Measurements from ENCODE around the gene EPB41L4A.

The EPB41L4A gene

GRCh38 chr5:112270299-112271293 is 148.5 kb downstream of the EPB41L4A start:
- no peaks in the 10 kb centered on the region for H3K9me3 ChIP-seq (ENCODE audit: control insufficient read depth, insufficient read depth, low read depth, low read length)
- no peak overlapping the region for H3K4me3 ChIP-seq (ENCODE audit: low read depth, low read length)
- H3K27ac ChIP-seq (ENCODE audit: extremely low read depth, low read depth, low read length), result no peak overlapping the region
- ChIA-PET POLR2A (no interaction called here), CTCF (interaction anchor here (0.7 kb wide), 1 partner anchor 672 kb away, joined by 3 read pairs; no protein-coding TSS in a partner anchor)
- no peaks in the 10 kb centered on the region for H3K36me3 ChIP-seq (ENCODE audit: control insufficient read depth in 2 of 2, insufficient read depth in 1 of 2, low read length in 2 of 2)
- TF ChIP-seq ZNF658 (tag by site-specific recombination; IDR thresholded peaks at IDR 0.05) (no peak), ZNF513 (tag by site-specific recombination; IDR thresholded peaks at IDR 0.05) (no peak), ZNF629 (tag by site-specific recombination; IDR thresholded peaks at IDR 0.05) (no peak), ZNF391 (tag by site-specific recombination; IDR thresholded peaks at IDR 0.05; ENCODE audit: borderline replicate concordance, low read depth) (no peak), WT1 (tag by site-specific recombination; IDR thresholded peaks at IDR 0.05) (no peak), ZNF341 (tag by site-specific recombination; IDR thresholded peaks at IDR 0.05; ENCODE audit: low read depth) (no peak), GLI4 (tag by site-specific recombination; IDR thresholded peaks at IDR 0.05) (no peak), ZNF2 (tag by site-specific recombination; IDR thresholded peaks at IDR 0.05) (no peak), GFI1B (tag by site-specific recombination; IDR thresholded peaks at IDR 0.05) (no peak), ZSCAN18 (tag by site-specific recombination; IDR thresholded peaks at IDR 0.05) (no peak), ZNF777 (tag by site-specific recombination; IDR thresholded peaks at IDR 0.05; ENCODE audit: borderline replicate concordance) (no peak), ZNF521 (tag by site-specific recombination; IDR thresholded peaks at IDR 0.05) (no peak), ZNF549 (tag by site-specific recombination; IDR thresholded peaks at IDR 0.05) (no peak)
- TF ChIP-seq, protein P1, sequence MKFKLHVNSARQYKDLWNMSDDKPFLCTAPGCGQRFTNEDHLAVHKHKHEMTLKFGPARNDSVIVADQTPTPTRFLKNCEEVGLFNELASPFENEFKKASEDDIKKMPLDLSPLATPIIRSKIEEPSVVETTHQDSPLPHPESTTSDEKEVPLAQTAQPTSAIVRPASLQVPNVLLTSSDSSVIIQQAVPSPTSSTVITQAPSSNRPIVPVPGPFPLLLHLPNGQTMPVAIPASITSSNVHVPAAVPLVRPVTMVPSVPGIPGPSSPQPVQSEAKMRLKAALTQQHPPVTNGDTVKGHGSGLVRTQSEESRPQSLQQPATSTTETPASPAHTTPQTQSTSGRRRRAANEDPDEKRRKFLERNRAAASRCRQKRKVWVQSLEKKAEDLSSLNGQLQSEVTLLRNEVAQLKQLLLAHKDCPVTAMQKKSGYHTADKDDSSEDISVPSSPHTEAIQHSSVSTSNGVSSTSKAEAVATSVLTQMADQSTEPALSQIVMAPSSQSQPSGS (tag by site-specific recombination; IDR thresholded peaks at IDR 0.05; ENCODE audit: low read depth), result no peak
- TF ChIP-seq, protein P2, sequence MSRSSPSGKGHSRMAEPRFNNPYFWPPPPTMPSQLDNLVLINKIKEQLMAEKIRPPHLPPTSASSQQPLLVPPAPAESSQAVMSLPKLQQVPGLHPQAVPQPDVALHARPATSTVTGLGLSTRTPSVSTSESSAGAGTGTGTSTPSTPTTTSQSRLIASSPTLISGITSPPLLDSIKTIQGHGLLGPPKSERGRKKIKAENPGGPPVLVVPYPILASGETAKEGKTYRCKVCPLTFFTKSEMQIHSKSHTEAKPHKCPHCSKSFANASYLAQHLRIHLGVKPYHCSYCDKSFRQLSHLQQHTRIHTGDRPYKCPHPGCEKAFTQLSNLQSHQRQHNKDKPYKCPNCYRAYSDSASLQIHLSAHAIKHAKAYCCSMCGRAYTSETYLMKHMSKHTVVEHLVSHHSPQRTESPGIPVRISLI (tag by site-specific recombination; IDR thresholded peaks at IDR 0.05), result no peak
- no peaks in the 10 kb centered on the region; the same call in 1 of the 2 replicates for H3K4me1 ChIP-seq (ENCODE audit: control insufficient read depth, insufficient read depth, low read length)

GRCh38 chr5:112267231-112267630 is 151.8 kb downstream of the EPB41L4A start:
- ChIA-PET POLR2A (no interaction called here), CTCF (no interaction called here)
- Histone ChIP-seq H3K27ac (ENCODE audit: extremely low read depth, low read depth, low read length) (no peak overlapping the region), H3K4me1 (ENCODE audit: control insufficient read depth, insufficient read depth, low read length) (no peaks in the 10 kb centered on the region; the same call in 1 of the 2 replicates), H3K9me3 (ENCODE audit: control insufficient read depth, insufficient read depth, low read depth, low read length) (no peaks in the 10 kb centered on the region), H3K36me3 (ENCODE audit: control insufficient read depth in 2 of 2, insufficient read depth in 1 of 2, low read length in 2 of 2) (no peaks in the 10 kb centered on the region), H3K4me3 (ENCODE audit: low read depth, low read length) (no peak overlapping the region)
- TF ChIP-seq ZNF626 (tag by site-specific recombination; IDR thresholded peaks at IDR 0.05), result no peak
- no peak for TF ChIP-seq PRDM6 (tag by site-specific recombination; IDR thresholded peaks at IDR 0.05)
- TF ChIP-seq ZFP69B (tag by site-specific recombination; IDR thresholded peaks at IDR 0.05), result no peak
- TF ChIP-seq ZEB2 (tag by site-specific recombination; IDR thresholded peaks at IDR 0.05), result no peak
- no peak for TF ChIP-seq ZNF157 (tag by site-specific recombination; IDR thresholded peaks at IDR 0.05)
- TF ChIP-seq ZNF350 (tag by site-specific recombination; IDR thresholded peaks at IDR 0.05), result no peak
- TF ChIP-seq BCL11B (tag by site-specific recombination; IDR thresholded peaks at IDR 0.05; ENCODE audit: low read depth), result no peak
- no peak for TF ChIP-seq ZNF266 (tag by site-specific recombination; IDR thresholded peaks at IDR 0.05; ENCODE audit: low read depth)
- TF ChIP-seq ZNF248 (tag by site-specific recombination; IDR thresholded peaks at IDR 0.05), result no peak
- TF ChIP-seq ZNF121 (tag by site-specific recombination; IDR thresholded peaks at IDR 0.05), result no peak
- no peak for TF ChIP-seq ZNF843 (tag by site-specific recombination; IDR thresholded peaks at IDR 0.05)
- no peak for TF ChIP-seq ZBTB48 (tag by site-specific recombination; IDR thresholded peaks at IDR 0.05)

All from HEK293 (cell line).